Pons (tissue), 1 donor: Measurements from ENCODE around the gene AP2M1.

ENCODE experiments used
- DNase-seq: peaks from one replicate; pipeline ENCODE4 v3.0.0-alpha.2; 2016; ENCODE audit warnings: low spot score

AP2M1 gene

DNA sequence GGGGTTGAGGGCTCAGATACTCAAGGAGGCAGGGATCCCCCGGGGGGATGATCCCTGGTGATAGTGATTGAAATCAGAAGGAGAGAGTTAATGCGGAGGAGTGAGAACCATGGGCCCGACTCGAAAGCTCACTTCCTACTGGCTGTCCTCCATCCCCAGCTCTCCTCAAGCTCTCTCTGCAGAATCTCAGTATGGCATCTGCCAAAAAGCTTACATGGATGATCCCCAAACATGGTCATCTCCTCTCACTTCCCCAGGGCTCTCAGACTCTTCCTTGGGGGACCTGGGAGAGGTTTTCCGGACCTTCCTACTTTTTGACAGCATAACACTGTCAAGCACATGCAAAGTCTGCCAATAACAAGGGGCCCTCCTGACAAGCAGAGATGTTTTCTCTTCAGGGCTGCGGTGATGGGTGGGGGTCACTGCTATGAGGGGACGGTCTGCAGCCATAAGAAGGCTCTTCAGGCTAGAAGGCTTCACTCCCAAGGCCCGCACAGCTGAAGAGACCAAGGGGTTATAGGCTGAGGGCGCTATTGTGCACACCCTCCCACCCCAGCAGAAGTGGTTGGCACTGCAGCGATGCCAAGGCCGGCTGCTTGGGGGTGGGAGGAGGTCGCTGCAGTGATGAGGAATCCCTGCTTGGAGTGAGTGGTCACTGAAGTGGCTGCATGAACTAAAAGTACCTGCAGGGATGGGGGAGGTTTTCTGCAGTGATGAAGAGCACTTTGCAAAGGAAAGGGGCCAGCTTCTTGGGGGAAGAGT is 53.9 kb downstream of the AP2M1 start:
- no peak for DNase-seq

DNA sequence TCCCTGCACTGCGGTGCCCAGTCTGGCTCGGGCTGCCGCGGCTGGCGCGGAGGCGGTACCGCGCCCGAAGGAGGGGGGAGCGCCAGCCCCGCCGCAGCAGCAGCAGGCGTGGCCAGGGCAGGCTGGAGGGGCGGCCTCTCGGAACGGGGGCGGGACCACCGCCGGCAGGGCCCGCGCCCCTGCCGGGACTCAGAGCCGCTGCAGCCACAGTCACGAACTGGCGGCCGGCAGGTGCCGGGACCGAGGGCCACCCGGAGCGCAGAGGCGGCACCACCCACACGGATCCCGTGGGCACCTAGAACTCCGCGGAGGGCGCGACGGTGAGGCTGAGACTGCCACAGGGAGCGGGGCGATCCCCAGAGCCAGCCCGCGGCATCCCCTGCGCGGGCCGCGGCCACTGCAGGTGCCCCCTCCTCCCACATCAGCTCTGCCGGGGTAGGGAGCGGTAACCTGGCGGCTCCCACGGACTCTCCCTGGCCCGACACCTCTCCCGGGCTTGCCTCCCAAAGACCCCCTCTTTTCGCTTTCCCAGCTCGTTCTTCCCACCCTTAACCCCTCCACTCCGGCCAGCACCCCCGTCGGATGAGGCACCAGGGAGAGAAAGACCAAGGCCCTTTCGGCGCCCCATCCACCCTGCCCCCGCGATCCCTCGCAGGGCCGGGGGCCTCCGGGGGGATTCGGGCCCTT is 54.9 kb downstream of the AP2M1 start, which contains the start of gene VWA5B2:
TSS of gene VWA5B2 (plus strand) at position 192 of the 687 bp plus-strand sequence. CDS start 944 bp downstream, outside the sequence.
- DNase-seq: no peak

DNA sequence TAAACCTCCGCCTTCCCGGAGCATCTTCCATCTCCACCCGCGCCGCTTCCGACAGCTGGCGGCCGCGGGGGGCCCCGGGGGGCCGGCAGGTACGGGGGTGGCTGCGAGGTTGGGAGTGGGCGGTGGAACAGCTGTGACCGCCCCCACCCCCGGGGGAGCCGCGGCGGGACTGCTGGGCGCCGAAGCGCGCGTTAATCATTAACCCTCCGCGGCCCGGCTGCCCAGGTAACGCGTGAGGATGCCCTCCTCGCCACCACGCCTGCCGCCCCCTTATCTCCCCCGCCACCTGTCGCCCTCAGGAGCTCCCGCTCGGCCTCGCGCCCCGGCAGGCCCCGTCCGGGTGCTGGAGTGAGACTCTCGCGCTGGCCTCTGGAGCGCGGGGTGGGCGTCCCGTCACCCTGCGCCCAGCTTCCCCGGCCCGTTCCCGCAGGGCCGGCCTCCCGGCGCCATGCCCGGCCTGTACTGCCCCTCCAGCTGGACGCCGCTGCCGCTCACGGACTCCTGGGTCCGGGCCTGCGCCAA is 55.5 kb downstream of the AP2M1 start:
- DNase-seq: no peak

DNA sequence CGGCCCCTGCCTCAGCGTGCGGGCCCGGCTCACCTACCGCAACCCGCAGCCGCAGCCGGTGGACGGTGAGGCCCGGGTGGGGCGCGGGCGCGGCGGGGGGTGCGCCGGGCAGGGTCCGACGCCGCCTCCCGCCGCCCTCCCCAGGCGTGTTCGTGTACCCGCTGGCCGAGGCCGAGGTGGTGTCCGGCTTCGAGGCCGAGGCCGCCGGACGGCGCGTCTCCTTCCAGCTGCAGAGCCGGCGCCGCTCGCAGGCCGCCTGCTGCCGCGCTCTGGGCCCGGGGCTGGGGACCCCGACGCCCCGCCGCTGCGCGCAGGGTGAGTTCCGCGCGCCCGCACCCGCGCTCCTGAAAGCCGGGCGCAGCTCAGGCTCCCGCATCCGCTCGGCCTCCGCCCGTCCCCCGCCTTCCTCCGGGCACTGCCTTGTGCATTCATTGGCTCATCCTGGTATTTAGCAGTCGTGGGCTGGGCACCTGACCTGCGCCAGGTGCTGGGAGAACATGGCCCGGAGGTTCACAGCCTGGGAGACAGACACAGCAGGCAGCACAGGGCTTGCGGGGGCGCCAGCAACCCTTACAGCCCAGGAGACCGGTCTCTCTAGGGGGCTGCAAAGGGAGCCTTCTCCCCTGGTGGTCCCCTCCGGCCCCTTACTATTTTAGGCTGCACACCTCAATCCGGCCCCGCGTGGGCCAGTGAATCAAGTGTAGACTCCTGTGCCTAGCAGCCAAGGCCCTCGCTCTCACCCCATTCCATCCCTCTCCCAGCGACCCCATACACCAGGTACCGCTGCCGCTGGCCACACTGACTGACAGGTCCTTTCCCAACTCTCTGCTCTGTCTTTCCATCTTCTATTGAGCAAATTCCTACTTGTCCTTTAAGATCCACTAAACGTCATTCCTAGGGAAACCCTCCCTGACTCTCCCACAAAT is 56.2 kb downstream of the AP2M1 start:
- no peak for DNase-seq

DNA sequence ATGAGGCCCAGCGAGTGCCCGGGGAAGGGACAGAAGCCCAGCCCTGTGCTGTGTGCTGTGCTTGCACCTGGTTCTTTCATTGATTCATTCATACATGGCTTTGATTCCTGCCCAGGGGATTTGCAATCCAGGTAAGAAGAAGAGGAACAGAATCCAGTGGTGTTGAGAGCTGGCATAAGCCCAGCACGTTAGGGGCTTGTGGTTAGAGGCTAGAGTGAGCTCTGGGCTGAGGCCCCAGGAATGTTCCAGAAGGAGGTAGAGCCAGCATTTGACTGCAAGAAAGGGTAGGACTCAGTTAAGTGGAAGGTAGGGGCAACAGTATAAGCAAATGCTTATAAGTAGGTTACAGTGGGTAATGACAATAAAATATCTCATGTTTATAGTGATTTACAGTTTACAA is 57.0 kb downstream of the AP2M1 start:
- DNase-seq: no peak

DNA sequence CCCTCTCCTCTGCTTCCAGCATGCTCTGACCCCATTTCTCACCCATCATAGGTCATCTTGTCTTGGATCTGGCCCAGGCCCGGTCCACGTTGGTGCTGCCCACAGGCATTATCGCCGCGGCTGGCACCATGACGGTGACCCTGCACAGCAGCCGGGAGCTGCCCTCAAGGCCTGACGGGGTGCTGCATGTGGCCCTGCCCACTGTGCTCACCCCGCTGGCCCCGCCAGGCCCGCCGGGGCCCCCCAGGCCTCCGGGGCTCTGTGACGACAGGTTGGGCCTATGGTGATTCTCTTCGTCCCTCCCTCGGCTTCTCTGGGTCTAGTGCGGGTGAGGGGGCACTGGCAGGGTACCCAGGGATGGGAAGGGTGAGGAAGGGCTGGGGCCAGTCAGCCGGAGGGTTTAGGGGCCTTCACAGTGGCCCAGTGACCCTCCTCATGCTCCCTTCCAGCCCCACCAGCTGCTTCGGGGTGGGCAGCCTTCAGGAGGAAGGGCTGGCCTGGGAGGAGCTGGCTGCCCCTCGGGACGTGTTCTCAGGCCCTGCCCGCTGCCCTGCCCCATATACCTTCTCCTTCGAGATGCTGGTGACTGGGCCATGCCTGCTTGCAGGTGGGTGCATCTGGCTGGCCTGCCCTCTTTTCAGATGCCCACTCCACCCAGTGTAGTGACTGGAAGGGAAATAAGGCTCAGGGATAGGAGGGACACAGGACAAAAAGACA is 58.6 kb downstream of the AP2M1 start:
- no peak for DNase-seq
